ENCODE measurements around the gene DPH3. TPM values are rescaled to one million over a fixed set of nuclear protein-coding genes. Genes with fewer than 3 reads are reported as not detected.

Gene DPH3
- total RNA-seq, 4 donors from 2014 or later = 18.4 to 27.1 (median 19.6) TPM

GRCh38 chr3:16277471-16277870 lies 12.7 kb upstream of the DPH3 start:
- H3K9me3 ChIP-seq = no peaks in the 10 kb centered on the region
- H3K4me3 ChIP-seq (replicated peaks in 1 of 3) = no peak overlapping the region
- no peaks in the 10 kb centered on the region for H3K4me1 ChIP-seq
- peak overlapping the region in 1 of 3 donors; percentile 22 for H3K27ac ChIP-seq
- intact Hi-C loops (cut with DNase I) = no loop called here
- no peak for DNase-seq
- 72 to 85% methylated on average over 3 of the region's 3 CpGs for WGBS, 2 donors
- no peaks in the 10 kb centered on the region for H3K36me3 ChIP-seq
- TF ChIP-seq, protein P1, sequence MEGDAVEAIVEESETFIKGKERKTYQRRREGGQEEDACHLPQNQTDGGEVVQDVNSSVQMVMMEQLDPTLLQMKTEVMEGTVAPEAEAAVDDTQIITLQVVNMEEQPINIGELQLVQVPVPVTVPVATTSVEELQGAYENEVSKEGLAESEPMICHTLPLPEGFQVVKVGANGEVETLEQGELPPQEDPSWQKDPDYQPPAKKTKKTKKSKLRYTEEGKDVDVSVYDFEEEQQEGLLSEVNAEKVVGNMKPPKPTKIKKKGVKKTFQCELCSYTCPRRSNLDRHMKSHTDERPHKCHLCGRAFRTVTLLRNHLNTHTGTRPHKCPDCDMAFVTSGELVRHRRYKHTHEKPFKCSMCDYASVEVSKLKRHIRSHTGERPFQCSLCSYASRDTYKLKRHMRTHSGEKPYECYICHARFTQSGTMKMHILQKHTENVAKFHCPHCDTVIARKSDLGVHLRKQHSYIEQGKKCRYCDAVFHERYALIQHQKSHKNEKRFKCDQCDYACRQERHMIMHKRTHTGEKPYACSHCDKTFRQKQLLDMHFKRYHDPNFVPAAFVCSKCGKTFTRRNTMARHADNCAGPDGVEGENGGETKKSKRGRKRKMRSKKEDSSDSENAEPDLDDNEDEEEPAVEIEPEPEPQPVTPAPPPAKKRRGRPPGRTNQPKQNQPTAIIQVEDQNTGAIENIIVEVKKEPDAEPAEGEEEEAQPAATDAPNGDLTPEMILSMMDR (IDR thresholded peaks at IDR 0.05) = no peak
- TF ChIP-seq POLR2A (IDR thresholded peaks at IDR 0.05) = no peak
- no peaks in the 10 kb centered on the region for H3K27me3 ChIP-seq

DNA sequence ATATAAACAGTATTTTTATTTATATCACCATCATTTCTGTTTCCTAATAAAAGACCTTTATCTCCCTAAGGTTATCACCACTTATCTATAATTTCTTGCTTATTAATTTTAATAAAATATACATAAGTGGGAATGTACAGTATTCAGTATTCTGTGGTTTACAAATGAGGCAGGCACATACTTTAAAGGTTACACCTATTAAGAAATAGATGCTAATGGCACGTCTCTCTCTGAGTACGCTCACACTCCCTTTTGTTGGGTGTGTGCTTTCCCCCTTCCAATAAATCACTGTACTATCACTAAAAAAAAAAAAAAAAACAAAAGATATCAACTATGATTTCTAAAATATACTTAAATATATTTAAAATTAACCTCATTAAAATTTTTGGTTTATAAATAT lies 9.1 kb upstream of the DPH3 start:
- Histone ChIP-seq H3K36me3 (peaks cover 5 to 9% of the 10 kb centered on the region in 2 donors), H3K27me3 (no peaks in the 10 kb centered on the region), H3K9me3 (no peaks in the 10 kb centered on the region), H3K4me1 (no peaks in the 10 kb centered on the region), H3K27ac (no peak overlapping the region), H3K4me3 (replicated peaks in 1 of 3) (no peak overlapping the region)
- intact Hi-C loops (cut with DNase I) = no loop called here
- no peak for DNase-seq
- TF ChIP-seq POLR2A (IDR thresholded peaks at IDR 0.05) = no peak
- TF ChIP-seq, protein P1 (IDR thresholded peaks at IDR 0.05) = no peak
- WGBS, 2 donors = 93 to 95% methylated on average over 2 of the region's 2 CpGs

DNA sequence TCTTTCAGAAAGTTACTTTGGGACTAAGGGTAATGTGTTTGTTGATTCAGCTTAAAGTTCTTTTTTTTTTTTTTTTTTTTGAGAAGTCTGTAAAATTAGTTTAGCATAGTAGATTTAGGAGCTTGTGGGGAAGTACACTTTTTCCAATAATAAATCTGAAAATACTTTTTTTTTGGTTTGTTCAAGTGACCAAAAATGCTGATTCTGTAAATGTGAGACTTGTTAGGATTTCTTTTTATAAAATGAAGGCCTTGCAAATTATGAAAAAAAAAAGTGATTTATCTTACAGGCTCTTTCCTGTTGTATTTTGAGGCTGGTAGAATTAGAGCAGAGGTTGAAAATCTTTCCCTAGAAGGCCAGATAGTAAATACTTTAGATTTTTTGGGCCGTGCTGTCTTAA lies 7.8 kb upstream of the DPH3 start:
- Histone ChIP-seq H3K4me1 (no peaks in the 10 kb centered on the region), H3K4me3 (replicated peaks in 1 of 3) (no peak overlapping the region), H3K9me3 (no peaks in the 10 kb centered on the region), H3K27me3 (no peaks in the 10 kb centered on the region), H3K27ac (no peak overlapping the region), H3K36me3 (peaks cover 5 to 9% of the 10 kb centered on the region in 2 donors)
- DNase-seq = no peak
- WGBS, 2 donors = 95% methylated on average over 1 of the region's 1 CpG
- no peak for TF ChIP-seq POLR2A (IDR thresholded peaks at IDR 0.05)
- TF ChIP-seq, protein P1 (IDR thresholded peaks at IDR 0.05) = no peak
- intact Hi-C loops (cut with DNase I) = no loop called here

DNA sequence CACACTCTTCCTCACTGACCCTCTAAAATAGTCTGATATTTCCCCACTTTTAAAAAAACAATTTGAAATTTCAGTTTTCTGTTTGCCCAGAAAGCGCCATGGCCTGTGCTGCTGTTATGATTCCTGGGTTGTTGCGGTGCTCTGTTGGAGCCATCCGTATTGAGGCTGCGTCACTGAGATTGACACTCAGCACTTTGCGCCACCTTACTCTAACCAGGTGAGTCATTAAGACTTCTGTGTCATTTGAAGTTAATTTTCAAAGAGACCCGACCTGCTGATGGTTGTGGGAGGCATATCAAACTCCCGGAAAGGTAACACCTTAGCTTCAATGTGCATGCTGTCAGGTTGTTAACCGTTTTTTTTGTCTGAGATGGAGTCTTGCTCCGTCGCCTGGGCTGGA lies 6.1 kb upstream of the DPH3 start:
- intact Hi-C loops (cut with DNase I) = no loop called here
- Histone ChIP-seq H3K27me3 (no peaks in the 10 kb centered on the region), H3K36me3 (peaks cover 5 to 9% of the 10 kb centered on the region in 2 donors), H3K9me3 (no peaks in the 10 kb centered on the region), H3K27ac (no peak overlapping the region), H3K4me1 (peaks cover 3 to 11% of the 10 kb centered on the region in 2 donors), H3K4me3 (replicated peaks in 1 of 3) (no peak overlapping the region)
- no peak for DNase-seq
- WGBS, 2 donors = 95 to 96% methylated on average over 10 of the region's 10 CpGs
- TF ChIP-seq, protein P1 (IDR thresholded peaks at IDR 0.05) = no peak
- TF ChIP-seq POLR2A (IDR thresholded peaks at IDR 0.05) = no peak

DNA sequence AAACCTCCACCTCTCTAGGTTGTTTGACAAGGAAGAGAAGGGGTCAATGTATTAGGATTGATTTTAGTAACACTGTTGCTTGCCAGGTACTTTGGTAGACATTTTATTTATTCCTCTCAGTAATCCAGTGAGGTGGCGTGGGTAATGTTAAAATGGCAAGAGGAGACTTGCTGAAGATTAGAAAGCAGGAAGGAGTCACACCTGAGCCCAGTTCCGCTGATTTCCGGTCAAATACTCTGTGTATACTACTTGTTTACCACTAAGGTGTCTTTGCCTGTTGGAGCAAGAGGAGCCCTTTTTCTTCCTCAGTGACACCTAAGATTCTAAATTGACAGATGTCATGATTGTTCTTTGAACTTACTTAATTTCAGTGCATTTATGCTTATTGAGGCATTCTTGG lies 2.0 kb upstream of the DPH3 start:
- H3K4me1 ChIP-seq = peaks cover 16 to 21% of the 10 kb centered on the region in 2 donors
- no peak overlapping the region for H3K4me3 ChIP-seq (replicated peaks in 1 of 3)
- peaks cover 5 to 9% of the 10 kb centered on the region in 2 donors for H3K36me3 ChIP-seq
- H3K9me3 ChIP-seq = no peaks in the 10 kb centered on the region
- H3K27me3 ChIP-seq = no peaks in the 10 kb centered on the region
- DNase-seq = no peak
- intact Hi-C loops (cut with DNase I) = loop anchor here (5.0 kb wide), 1 partner anchor 286 kb away; no protein-coding TSS in a partner anchor
- TF ChIP-seq, protein P1 (IDR thresholded peaks at IDR 0.05) = no peak
- no peak for TF ChIP-seq POLR2A (IDR thresholded peaks at IDR 0.05)
- H3K27ac ChIP-seq = no peak overlapping the region
- 85 to 89% methylated on average over 3 of the region's 3 CpGs for WGBS, 2 donors
